ENCODE results near the gene AURKB.
"Not testable (repeated sequence)": the region's sequence is repeated elsewhere in the genome, so short reads cannot be mapped to it uniquely, and the experiment has no call there.

The AURKB gene

GRCh38 chr17:8187517-8188262, 22.7 kb downstream of the AURKB start:
- DNase-seq (ENCODE audit: low spot score), result peak; percentile 86

GRCh38 chr17:8186787-8187516, 23.4 kb downstream of the AURKB start:
- DNase-seq (ENCODE audit: low spot score), result peak; percentile 74

- DNase-seq (ENCODE audit: low spot score), result no peak
Measured at GRCh38 chr17:8186446-8186786, 24.0 kb downstream of the AURKB start.

GRCh38 chr17:8185582-8186445, 24.6 kb downstream of the AURKB start:
- DNase-seq (ENCODE audit: low spot score), result peak; percentile 72

GRCh38 chr17:8176998-8177731, 33.2 kb downstream of the AURKB start:
- DNase-seq (ENCODE audit: low spot score), result no peak

GRCh38 chr17:8176197-8176940, 34.0 kb downstream of the AURKB start, which contains the start of gene TMEM107:
Gene TMEM107 (minus strand): TSS chr17:8176380. CDS start chr17:8176286, 94 bp downstream.
- peak; percentile 88 for DNase-seq (ENCODE audit: low spot score)

- no peak for DNase-seq (ENCODE audit: low spot score)
Measured at GRCh38 chr17:8175795-8176196, 34.6 kb downstream of the AURKB start.

GRCh38 chr17:8173871-8174322, 36.5 kb downstream of the AURKB start:
- no peak for DNase-seq (ENCODE audit: low spot score)

GRCh38 chr17:8173056-8173870, 37.1 kb downstream of the AURKB start:
- peak; percentile 77 for DNase-seq (ENCODE audit: low spot score)

- not testable (repeated sequence) for DNase-seq (ENCODE audit: low spot score)
Measured at GRCh38 chr17:8170186-8170585, 40.2 kb downstream of the AURKB start.

- no peak for DNase-seq (ENCODE audit: low spot score)
Measured at GRCh38 chr17:8167526-8167925, 42.8 kb downstream of the AURKB start.

GRCh38 chr17:8166731-8167130, 43.6 kb downstream of the AURKB start:
- DNase-seq (ENCODE audit: low spot score), result no peak

- no peak for DNase-seq (ENCODE audit: low spot score)
Measured at GRCh38 chr17:8164815-8165131, 45.6 kb downstream of the AURKB start.

GRCh38 chr17:8163978-8164814, 46.2 kb downstream of the AURKB start:
- peak; percentile 42 for DNase-seq (ENCODE audit: low spot score)

- no peak for DNase-seq (ENCODE audit: low spot score)
Measured at GRCh38 chr17:8162997-8163977, 47.1 kb downstream of the AURKB start.

- DNase-seq (ENCODE audit: low spot score), result peak; percentile 85
Measured at GRCh38 chr17:8162233-8162996, 48.0 kb downstream of the AURKB start, which contains the start of gene VAMP2. Gene VAMP2 (minus strand): TSS chr17:8162948. CDS start chr17:8162879, 69 bp downstream.
